Measurements from ENCODE around the gene SPSB3.

SPSB3 gene

GRCh38 chr16:1788095-1788707, 5.8 kb upstream of the SPSB3 start:
- DNase-seq: no peak

GRCh38 chr16:1787322-1788094, 5.1 kb upstream of the SPSB3 start:
- DNase-seq: no peak

GRCh38 chr16:1787056-1787321, 4.6 kb upstream of the SPSB3 start:
- no peak for DNase-seq

GRCh38 chr16:1786242-1787055, 4.1 kb upstream of the SPSB3 start:
- no peak for DNase-seq

GRCh38 chr16:1785846-1786170, 3.4 kb upstream of the SPSB3 start:
- DNase-seq: no peak

- DNase-seq: no peak
These were observed 2.8 kb upstream of the SPSB3 start for GRCh38 chr16:1784977-1785845.

- DNase-seq: no peak
These were observed 488 bp downstream of the SPSB3 start for GRCh38 chr16:1781758-1782407.

- DNase-seq: no peak
These were observed 1.1 kb downstream of the SPSB3 start for GRCh38 chr16:1781254-1781653.

- no peak for DNase-seq
These were observed 1.7 kb downstream of the SPSB3 start for GRCh38 chr16:1780677-1781072.

- DNase-seq: no peak
These were observed 2.4 kb downstream of the SPSB3 start for GRCh38 chr16:1779741-1780676.

- no peak for DNase-seq
These were observed 3.1 kb downstream of the SPSB3 start for GRCh38 chr16:1779234-1779701.

- peak; percentile 14 for DNase-seq
These were observed 3.9 kb downstream of the SPSB3 start for GRCh38 chr16:1778200-1779179.

GRCh38 chr16:1777375-1778199, 4.8 kb downstream of the SPSB3 start:
- DNase-seq: no peak

GRCh38 chr16:1776991-1777374, 5.4 kb downstream of the SPSB3 start:
- DNase-seq: no peak

- no peak for DNase-seq
These were observed 5.8 kb downstream of the SPSB3 start for GRCh38 chr16:1776672-1776955.

GRCh38 chr16:1775846-1776671, 6.3 kb downstream of the SPSB3 start:
- DNase-seq: no peak

- DNase-seq: no peak
These were observed 7.1 kb downstream of the SPSB3 start for GRCh38 chr16:1775006-1775845.

Measured in fibroblast of skin of scalp (primary cell).